Thyroid gland (tissue), 4 donors: Measurements from ENCODE around the gene CYFIP1. TPM values are rescaled to one million over a fixed set of nuclear protein-coding genes. Genes with fewer than 3 reads are reported as not detected.

Experiments used
- DNase-seq, 2 donors: peaks; one replicate each; pipeline ENCODE4 v3.0.0-alpha.2; 2019
- H3K27ac ChIP-seq, 3 donors: fragments of 200-600 bp; sonication (generic); 1 replicate in 2 of 3; 2 replicates in 1 of 3; pipeline ENCODE4 v1.5.1; 2016 to 2019; ENCODE audit warnings: mild to moderate bottlenecking in 1 of 3, moderate library complexity in 1 of 3
- H3K27me3 ChIP-seq: fragments of 200-600 bp; sonication (generic); one replicate; pipeline ENCODE4 v1.5.1; 2019
- H3K36me3 ChIP-seq, 2 donors: fragments of 200-600 bp; sonication (generic); one replicate each; pipeline ENCODE4 v1.5.1; 2016 to 2019
- H3K4me1 ChIP-seq, 2 donors: fragments of 200-600 bp; sonication (generic); one replicate each; pipeline ENCODE4 v1.5.1; 2017 to 2019
- H3K4me3 ChIP-seq, 3 donors: fragments of 200-600 bp; sonication (generic); replicated peaks in 1 of 3; 1 replicate in 2 of 3; 2 replicates in 1 of 3; pipeline ENCODE4 v1.5.1; 2016; ENCODE audit warnings: mild to moderate bottlenecking in 1 of 3
- H3K9me3 ChIP-seq: fragments of 200-600 bp; sonication (generic); one replicate; pipeline ENCODE4 v1.5.1; 2017
- POLR2A ChIP-seq, 2 donors: fragments of 450-650 bp; IDR thresholded peaks; one replicate each; pipeline ENCODE4 v1.6.1; 2017; ENCODE audit warnings: antibody characterized with exemption in 2 of 2, mild to moderate bottlenecking in 2 of 2, moderate library complexity in 1 of 2
- WGBS, 2 donors: methylation state at CpG; one replicate each; pipeline ENCODE4 v1.1.5; 2017; 5-methylcytosine and 5-hydroxymethylcytosine counted together
- intact Hi-C: fragments of 100-400 bp; cut with DNase I; formaldehyde crosslinking; loops from one replicate; pipeline ENCODE4 v1.15.1; 2023
- total RNA-seq, 4 donors: library from RNA; depleted of rRNA; stranded (reverse); fragments of >200 nt; gene quantifications; one replicate each; pipeline ENCODE4 v1.2.3, GENCODE V29; 2016
- TF ChIP-seq, protein P1 (sequence below), 6 experiments: fragments of 200-600 bp in 3 of 6; fragments of 450-650 bp in 3 of 6; sonication (generic) in 3 of 6; IDR thresholded peaks; one replicate each; pipeline ENCODE4 v1.5.1; 2016 to 2019; ENCODE audit warnings: antibody characterized with exemption in 6 of 6, mild to moderate bottlenecking in 2 of 6, inconsistent platforms in 1 of 6, moderate library complexity in 1 of 6

The CYFIP1 gene
- total RNA-seq, 4 donors from 2014 or later, result 89.1 to 138 (median 131) TPM

GRCh38 chr15:22942877-22943276 is 37.3 kb downstream of the CYFIP1 start:
- Histone ChIP-seq H3K27me3 (no peaks in the 10 kb centered on the region), H3K4me3 (no peak overlapping the region), H3K4me1 (peaks cover 4 to 13% of the 10 kb centered on the region in 2 donors), H3K27ac (no peak overlapping the region), H3K36me3 (peaks cover 33% of the 10 kb centered on the region in 2 donors), H3K9me3 (no peaks in the 10 kb centered on the region)
- intact Hi-C loops, result no loop called here
- WGBS, 2 donors, result 94 to 98% methylated on average over 15 of the region's 15 CpGs
- TF ChIP-seq POLR2A (IDR thresholded peaks at IDR 0.05), result no peak
- TF ChIP-seq, protein P1, sequence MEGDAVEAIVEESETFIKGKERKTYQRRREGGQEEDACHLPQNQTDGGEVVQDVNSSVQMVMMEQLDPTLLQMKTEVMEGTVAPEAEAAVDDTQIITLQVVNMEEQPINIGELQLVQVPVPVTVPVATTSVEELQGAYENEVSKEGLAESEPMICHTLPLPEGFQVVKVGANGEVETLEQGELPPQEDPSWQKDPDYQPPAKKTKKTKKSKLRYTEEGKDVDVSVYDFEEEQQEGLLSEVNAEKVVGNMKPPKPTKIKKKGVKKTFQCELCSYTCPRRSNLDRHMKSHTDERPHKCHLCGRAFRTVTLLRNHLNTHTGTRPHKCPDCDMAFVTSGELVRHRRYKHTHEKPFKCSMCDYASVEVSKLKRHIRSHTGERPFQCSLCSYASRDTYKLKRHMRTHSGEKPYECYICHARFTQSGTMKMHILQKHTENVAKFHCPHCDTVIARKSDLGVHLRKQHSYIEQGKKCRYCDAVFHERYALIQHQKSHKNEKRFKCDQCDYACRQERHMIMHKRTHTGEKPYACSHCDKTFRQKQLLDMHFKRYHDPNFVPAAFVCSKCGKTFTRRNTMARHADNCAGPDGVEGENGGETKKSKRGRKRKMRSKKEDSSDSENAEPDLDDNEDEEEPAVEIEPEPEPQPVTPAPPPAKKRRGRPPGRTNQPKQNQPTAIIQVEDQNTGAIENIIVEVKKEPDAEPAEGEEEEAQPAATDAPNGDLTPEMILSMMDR (IDR thresholded peaks at IDR 0.05), result no peak
- no peak for DNase-seq

GRCh38 chr15:22942306-22942855 is 37.8 kb downstream of the CYFIP1 start:
- DNase-seq, result no peak
- no peak overlapping the region for H3K27ac ChIP-seq
- TF ChIP-seq, protein P1 (IDR thresholded peaks at IDR 0.05), result no peak
- TF ChIP-seq POLR2A (IDR thresholded peaks at IDR 0.05), result no peak
- WGBS, 2 donors, result 88 to 90% methylated on average over 17 to 24 of the region's 24 CpGs
- no peaks in the 10 kb centered on the region for H3K27me3 ChIP-seq
- peaks cover 37 to 38% of the 10 kb centered on the region in 2 donors for H3K36me3 ChIP-seq
- no peaks in the 10 kb centered on the region for H3K9me3 ChIP-seq
- H3K4me1 ChIP-seq, result peaks cover 4 to 10% of the 10 kb centered on the region in 2 donors
- no peak overlapping the region for H3K4me3 ChIP-seq
- intact Hi-C loops, result no loop called here

DNA sequence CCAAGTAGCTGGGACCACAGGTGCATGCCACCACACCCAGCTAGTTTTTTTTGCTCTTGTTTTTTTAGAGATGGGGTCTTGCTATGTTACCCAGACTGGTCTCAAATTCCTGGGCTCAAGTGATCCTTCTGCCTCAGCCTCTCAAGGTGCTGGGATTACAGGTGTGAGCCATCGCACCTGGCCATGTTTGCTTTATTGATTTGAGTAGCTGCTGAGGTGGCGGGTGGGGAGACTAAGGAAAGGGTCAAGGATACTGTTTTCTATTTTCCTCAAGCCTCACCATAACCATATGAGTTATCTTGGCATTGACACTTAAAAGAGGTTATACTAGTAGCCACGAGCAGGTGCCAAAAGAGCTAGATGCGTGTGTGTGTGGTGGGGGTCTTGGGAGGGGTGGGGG is 39.0 kb downstream of the CYFIP1 start:
- no peaks in the 10 kb centered on the region for H3K27me3 ChIP-seq
- no peak overlapping the region for H3K27ac ChIP-seq
- no peak overlapping the region for H3K4me3 ChIP-seq
- H3K36me3 ChIP-seq, result peaks cover 45 to 48% of the 10 kb centered on the region in 2 donors
- H3K9me3 ChIP-seq, result no peaks in the 10 kb centered on the region
- 95 to 98% methylated on average over 4 of the region's 4 CpGs for WGBS, 2 donors
- TF ChIP-seq POLR2A (IDR thresholded peaks at IDR 0.05), result no peak
- TF ChIP-seq, protein P1 (IDR thresholded peaks at IDR 0.05), result no peak
- no peak for DNase-seq
- H3K4me1 ChIP-seq, result peaks cover 4 to 10% of the 10 kb centered on the region in 2 donors
- intact Hi-C loops, result no loop called here

DNA sequence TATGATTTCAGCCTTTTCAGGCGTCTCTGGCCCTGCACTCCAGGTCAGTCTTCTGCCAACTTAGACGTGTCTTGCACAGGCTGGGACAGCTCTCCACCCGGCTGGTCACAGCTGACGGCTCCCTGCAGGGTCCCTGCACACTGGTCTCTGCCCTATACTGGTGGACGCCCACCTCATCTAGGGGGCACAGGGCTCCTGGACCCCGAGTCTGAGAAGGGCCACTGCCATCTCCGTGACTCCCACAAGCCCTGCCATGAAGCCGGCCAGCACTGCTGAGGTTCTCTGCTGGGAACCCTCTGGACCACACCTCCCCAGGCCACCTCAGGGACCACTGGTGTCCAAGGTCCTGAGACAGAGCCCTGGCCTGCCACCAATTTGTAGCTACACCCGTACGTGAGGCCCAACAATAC is 40.5 kb downstream of the CYFIP1 start:
- Histone ChIP-seq H3K36me3 (peaks cover 45 to 51% of the 10 kb centered on the region in 2 donors), H3K27ac (no peak overlapping the region), H3K4me1 (peaks cover 4 to 5% of the 10 kb centered on the region in 2 donors), H3K4me3 (no peak overlapping the region), H3K27me3 (no peaks in the 10 kb centered on the region), H3K9me3 (no peaks in the 10 kb centered on the region)
- TF ChIP-seq, protein P1 (IDR thresholded peaks at IDR 0.05), result no peak
- TF ChIP-seq POLR2A (IDR thresholded peaks at IDR 0.05), result no peak
- no peak for DNase-seq
- intact Hi-C loops, result no loop called here
- 84 to 90% methylated on average over 5 to 9 of the region's 10 CpGs for WGBS, 2 donors

GRCh38 chr15:22939051-22939450 is 41.1 kb downstream of the CYFIP1 start:
- no peaks in the 10 kb centered on the region for H3K27me3 ChIP-seq
- 92% methylated on average over 13 of the region's 13 CpGs for WGBS, 2 donors
- H3K9me3 ChIP-seq, result no peaks in the 10 kb centered on the region
- peaks cover 45 to 47% of the 10 kb centered on the region in 2 donors for H3K36me3 ChIP-seq
- DNase-seq, result no peak
- intact Hi-C loops, result no loop called here
- H3K4me3 ChIP-seq, result no peak overlapping the region
- TF ChIP-seq POLR2A (IDR thresholded peaks at IDR 0.05), result no peak
- TF ChIP-seq, protein P1 (IDR thresholded peaks at IDR 0.05), result no peak
- no peak overlapping the region for H3K27ac ChIP-seq
- no peaks in the 10 kb centered on the region for H3K4me1 ChIP-seq
